ENCODE results near the gene LIPE. TPM values are rescaled to one million over a fixed set of nuclear protein-coding genes. Genes with fewer than 3 reads are reported as not detected.

Gene LIPE
- total RNA-seq, 1 donor from 2014 or later = 3.7 TPM

DNA sequence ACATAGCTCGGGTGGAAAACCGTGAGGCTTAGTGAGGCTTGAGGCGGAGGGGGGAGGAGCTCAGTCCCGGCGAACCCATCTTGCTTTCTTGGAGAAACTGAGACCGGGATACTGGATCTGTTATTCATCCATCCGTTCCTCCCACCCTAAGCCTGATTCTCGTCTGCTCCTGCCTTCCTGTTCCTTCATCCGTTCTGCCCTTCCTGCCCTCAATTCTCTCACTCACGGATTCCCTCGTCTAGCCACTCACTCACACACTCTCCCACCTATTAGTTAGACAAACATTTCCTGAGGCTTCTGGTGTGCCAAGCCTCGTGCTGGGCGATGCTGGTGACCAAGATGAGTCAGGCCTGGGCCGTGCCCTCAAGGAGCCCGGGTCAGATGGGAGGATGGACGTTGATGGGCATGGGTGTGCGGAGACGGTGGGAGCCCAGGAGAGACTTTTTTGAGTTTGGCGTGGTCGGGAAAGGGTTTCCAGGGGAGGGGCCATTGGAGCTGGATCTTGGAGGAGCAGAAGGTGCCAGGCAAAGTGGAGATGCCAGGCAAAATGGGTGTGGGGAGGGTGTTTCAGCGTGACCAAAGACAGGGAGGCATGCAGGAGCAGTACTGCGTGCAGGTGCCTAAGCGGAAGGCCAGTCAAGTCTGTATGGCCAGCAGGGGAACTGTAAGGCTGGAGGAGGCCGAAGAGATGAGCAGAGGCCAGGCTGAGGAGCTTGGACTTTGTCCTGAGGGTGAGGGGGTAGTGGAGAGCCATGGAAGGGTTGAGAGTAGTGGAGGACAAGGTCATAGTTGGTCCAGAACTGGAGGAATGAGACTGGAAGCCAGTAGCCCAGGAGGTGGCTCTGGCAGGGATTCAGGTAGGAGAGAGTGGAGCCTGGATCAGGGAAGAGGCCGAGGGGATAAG is 29.7 kb downstream of the LIPE start:
- TF ChIP-seq, protein P1, sequence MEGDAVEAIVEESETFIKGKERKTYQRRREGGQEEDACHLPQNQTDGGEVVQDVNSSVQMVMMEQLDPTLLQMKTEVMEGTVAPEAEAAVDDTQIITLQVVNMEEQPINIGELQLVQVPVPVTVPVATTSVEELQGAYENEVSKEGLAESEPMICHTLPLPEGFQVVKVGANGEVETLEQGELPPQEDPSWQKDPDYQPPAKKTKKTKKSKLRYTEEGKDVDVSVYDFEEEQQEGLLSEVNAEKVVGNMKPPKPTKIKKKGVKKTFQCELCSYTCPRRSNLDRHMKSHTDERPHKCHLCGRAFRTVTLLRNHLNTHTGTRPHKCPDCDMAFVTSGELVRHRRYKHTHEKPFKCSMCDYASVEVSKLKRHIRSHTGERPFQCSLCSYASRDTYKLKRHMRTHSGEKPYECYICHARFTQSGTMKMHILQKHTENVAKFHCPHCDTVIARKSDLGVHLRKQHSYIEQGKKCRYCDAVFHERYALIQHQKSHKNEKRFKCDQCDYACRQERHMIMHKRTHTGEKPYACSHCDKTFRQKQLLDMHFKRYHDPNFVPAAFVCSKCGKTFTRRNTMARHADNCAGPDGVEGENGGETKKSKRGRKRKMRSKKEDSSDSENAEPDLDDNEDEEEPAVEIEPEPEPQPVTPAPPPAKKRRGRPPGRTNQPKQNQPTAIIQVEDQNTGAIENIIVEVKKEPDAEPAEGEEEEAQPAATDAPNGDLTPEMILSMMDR (conservative IDR thresholded peaks at IDR 0.05; ENCODE audit: low read depth, low read length) = no peak
- no peak for DNase-seq (ENCODE audit: low read depth)
- H3K4me3 ChIP-seq (ENCODE audit: low read depth, low read length) = peak overlapping the region; percentile 70

DNA sequence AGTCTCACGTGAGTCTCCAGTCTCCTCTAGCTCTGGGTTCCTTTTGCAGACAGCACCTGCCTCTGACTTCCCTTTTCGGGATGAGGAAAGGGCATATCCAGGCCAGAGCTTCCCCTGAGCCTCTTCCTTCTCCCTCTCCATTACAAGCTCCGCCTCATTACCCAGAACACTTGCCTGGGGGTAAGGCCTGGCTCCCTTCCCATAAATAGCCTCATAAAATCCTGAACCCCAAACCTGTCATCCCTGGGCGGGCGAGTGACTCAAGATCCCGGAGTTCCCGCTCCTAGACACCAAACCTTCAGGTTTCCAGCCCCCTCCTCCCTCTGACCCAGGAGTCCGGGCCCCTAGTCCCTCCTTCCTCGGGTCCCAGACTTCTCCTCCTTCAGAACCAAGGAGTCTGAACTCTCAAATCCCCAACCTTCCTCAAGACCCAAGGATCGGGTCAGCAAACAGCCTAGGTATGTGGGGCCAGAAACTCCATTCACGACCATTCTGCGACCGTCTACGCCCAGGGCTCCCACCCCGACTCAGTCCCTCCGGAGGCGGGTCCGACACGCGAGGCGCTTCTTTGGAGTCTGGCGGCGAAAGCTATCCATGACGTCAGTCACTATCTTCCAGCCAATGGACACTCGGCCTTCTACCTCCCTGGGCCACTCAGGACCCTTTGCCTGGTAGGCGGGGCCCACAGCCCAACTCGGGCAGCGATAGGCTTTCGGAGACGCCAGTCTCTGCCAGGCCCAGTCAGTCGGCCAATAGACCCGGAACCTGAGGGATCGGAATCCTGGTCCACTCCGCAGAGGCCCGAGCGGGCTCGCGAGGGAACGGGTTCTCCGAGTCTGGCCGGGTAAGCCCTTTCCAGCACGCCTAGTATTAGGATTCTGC is 30.6 kb downstream of the LIPE start:
- H3K4me3 ChIP-seq (ENCODE audit: low read depth, low read length) = peak overlapping the region; percentile 70
- peak; percentile 86 for DNase-seq (ENCODE audit: low read depth)
- TF ChIP-seq, protein P1 (conservative IDR thresholded peaks at IDR 0.05; ENCODE audit: low read depth, low read length) = no peak

DNA sequence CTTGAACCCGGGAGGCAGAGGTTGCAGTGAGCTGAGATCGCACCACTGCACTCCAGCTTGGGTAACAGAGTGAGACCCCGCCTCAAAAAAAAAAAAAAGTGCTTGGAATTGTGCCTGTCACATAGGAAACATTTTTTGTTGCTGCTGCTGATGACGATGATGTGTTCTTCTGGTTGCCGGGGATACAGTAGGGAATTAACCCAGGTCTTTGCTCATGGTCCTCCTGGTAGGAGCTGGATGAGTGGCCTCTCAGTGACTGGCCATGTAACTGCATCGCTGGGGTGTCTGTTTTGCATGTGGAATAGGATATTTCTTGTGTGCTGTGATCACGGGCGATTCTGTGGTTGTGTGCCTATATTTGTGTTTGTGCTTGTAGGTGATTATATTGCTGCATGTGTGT is 32.4 kb downstream of the LIPE start:
- H3K4me3 ChIP-seq (ENCODE audit: low read depth, low read length) = no peak overlapping the region
- no peak for DNase-seq (ENCODE audit: low read depth)
- TF ChIP-seq, protein P1 (conservative IDR thresholded peaks at IDR 0.05; ENCODE audit: low read depth, low read length) = no peak

DNA sequence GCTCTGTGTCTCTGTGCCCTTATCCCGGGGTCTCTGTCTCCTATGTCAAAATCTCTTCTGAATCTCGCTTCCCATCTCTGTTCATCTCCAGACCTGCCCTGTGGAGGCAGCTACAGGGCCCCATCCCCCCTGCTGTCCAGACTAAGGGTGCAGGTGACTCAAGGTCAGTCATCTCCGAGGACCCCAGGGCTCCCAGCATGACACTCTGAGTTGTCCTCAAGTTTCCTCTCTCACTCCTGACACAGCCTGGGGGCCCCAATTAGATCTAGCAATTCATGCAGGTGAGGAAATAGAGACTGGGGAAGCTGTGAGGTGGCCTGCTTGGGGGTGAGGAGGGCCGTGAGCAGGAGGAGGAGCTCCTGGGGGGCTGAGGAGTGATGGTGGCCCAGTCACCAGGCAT is 35.0 kb downstream of the LIPE start:
- DNase-seq (ENCODE audit: low read depth) = no peak
- TF ChIP-seq, protein P1 (conservative IDR thresholded peaks at IDR 0.05; ENCODE audit: low read depth, low read length) = no peak
- H3K4me3 ChIP-seq (ENCODE audit: low read depth, low read length) = no peak overlapping the region

DNA sequence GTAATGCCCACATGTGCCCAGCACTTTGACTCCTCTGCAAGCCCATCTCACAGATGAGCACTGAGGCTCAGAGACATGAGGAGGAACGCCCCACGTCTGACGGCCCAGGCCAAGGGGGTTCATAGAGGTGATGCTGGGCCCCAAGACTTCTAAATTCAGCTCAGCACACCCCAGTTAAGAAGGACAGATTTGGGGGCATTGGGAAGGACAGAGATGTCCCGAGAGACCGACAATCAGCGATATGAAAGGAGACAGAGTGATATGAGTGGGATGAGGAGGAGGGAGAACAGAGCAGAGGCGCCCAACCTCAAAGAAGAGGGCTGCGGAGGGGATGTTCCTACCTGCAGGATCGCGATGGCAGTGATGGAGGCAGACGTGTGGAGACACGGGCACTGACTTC is 37.3 kb downstream of the LIPE start, which contains the start of gene CNFN:
CNFN (minus strand) TSS at position 399 of the 400 bp plus-strand sequence. CDS start 1,260 bp downstream, outside the sequence.
- TF ChIP-seq, protein P1 (conservative IDR thresholded peaks at IDR 0.05; ENCODE audit: low read depth, low read length) = no peak
- no peak for DNase-seq (ENCODE audit: low read depth)
- H3K4me3 ChIP-seq (ENCODE audit: low read depth, low read length) = no peak within 1 kb of the TSS

DNA sequence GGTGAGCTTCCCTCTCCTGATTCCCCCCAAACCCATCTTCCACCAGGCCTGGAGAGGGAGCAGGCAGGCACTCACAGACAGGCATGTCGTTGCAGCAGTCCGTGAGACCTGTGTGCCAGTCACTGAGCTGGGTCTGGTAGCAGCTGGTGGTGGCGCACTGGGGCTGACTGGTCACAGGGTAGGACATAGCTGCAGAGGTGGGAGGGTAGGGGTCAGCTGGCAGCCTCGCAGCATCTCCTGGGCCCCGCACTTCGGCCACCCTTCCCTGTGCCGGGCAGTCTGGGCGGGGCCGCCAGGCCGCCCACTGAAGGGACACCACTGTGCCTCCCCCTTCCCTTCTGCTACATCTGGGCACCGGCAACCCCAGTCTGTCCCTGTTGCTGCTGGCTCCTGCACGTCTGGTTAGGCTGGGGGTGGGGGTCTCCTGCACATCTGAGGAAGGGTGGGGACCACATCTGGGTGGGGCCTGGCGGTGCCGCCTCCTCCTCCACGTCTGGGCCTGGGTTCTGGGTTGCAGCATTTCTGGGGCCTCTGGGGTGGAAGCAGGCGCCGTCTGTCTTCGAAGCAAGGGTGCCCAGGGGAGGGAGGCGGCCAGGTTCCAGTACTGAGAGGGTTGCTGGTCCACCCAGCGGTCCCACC is 38.2 kb downstream of the LIPE start:
- no peak for DNase-seq (ENCODE audit: low read depth)
- no peak overlapping the region for H3K4me3 ChIP-seq (ENCODE audit: low read depth, low read length)
- TF ChIP-seq, protein P1 (conservative IDR thresholded peaks at IDR 0.05; ENCODE audit: low read depth, low read length) = no peak
